Measurements from ENCODE around the gene GRWD1.

GRWD1 gene

DNA sequence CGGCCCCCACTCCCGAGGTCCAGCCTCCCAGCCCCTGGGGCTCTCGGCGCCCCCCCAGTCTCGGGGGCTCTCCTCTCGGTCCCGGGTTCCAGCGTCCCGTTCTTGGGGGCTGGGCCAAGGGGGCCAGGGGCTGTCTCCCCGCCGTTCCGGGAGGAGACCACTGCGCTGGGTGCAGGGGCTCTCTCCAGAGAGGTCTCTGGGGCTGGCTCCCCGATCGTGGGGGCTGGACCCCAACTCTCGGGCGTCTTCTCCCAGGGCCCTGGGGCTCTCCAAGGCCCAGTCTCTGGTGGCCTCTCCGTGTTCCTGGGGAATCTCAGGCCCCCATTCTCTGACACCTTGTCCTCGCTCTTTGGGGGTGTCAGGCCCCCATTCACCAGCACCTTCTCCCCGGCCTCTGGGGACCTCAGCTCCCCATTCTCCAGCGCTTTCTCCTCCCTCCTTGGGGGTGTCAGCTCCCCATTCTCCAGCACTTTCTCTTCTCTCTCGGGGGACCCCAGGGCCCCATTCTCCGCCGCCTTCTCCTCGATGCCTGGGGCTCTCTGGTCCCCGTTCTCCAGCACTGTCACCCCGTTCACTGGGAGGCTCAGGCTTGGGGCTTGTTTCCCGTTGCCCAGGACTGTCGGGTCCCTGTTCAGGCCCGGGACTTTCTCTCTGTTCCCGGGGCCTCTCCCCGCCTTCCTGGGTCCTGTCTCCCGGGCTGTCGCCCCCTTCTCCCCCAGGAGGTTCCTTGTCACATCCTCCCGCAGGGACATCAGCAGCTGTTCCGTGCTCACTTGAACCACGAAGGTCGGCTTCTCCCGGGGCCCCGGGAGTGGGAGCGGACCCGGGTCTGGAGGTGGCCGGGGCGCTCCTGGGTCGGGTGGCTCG, 52.2 kb downstream of the GRWD1 start:
- no peak for DNase-seq (ENCODE audit: low spot score)

DNA sequence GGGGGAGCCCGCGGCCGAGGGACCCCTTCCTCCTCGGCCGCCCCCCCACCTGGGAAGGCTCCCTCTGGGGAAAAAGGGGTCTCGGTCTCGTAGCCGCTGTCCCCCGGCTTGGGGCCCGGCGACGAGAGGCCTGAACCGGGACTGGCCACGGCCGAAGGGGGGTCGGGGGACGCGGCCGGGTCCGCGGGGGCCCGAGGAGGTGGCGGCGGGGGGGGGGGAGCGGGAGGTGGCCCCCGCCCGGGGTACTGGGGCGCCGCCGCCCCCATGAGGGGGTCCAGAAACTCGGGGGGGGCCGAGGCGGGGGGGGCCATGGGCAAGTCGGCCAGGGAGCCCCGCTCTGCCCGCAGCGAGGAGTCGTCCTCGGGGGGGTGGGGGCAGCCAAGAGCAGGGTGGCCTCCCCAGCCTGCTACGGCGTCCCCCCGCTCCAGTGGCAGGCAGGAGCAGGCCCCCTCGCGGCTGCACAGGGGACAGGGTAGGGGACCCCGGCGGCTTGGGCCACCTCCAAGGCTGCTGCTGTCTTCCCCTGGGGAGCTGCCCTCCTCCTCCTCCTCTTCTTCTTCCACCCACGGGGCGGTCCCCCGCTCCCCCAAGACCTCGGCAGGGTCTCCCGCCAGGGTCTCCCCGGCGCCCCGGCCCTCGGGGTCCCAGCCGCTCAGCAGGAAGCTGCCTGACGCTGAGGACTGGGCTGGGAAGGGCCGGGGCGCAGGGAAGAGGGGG, 53.0 kb downstream of the GRWD1 start:
- no peak for DNase-seq (ENCODE audit: low spot score)

DNA sequence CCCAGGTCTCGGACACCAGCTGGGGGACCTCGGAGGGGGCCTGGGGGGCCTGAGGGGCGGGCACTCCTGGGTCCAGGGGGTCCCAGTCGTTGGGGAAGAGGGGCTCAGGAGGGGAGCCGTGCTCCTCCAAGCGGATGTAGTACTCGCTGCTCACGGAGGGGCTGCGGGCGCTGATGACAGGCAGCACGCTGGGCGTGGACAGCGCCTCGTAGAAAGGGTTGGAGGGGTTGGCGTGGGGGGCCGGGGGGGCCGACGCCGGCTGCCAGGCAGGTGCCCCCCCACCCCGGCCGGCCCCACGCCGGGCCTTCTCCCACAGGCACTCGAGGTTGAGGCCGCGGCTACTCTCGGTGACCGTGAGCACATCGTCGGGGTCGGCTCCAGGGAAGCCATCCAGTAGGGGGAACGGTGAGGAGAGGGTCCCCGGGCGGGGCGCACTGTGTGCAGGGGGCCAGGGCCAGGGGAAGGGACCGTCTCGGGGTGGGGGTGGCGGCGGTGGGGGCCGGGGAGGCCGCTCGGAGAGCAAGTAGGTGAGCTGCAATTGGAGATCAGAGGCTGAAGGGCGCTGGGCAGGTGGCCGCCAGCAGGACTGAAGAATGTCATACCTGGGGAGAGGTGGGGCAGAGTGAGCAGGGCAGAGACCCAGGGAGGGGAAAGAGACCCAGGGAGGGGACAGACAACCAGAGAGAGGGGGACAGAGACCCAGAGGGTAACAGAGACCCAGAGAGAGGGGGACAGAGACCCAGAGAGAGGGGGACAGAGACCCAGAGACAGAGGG, 53.7 kb downstream of the GRWD1 start:
- DNase-seq (ENCODE audit: low spot score), result no peak

DNA sequence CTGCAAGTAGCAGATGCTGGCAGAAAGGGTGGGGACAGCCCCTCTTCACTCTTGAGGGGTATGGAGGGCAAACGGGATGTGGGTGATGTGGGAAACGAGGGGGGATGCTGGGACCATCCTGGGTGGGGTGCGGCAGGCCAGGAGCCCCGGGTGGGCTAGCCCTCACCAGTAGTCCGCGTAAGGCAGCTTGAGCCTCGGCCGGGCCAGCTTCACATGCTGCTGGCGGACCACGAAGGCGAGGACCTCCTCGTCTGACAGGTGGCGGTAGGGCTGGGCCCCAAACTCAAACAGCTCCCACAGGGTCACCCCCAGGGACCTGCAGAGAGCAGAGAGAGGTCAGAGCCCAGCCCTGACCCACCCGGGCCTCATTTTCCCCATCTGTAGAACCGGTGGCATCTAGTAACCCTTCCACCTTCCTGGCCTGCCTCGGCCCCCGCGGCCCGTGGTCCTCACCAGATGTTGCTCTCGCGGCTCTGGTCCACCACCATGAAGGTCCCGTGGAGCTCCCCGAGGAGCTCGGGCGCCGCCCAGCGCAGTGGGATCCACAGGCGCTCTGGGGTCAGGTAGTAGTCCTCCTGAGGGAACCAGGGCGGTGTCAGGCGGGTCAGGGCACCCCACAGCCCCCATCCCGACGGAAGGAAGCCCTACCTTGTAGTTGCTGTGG, 55.2 kb downstream of the GRWD1 start:
- DNase-seq (ENCODE audit: low spot score), result no peak

DNA sequence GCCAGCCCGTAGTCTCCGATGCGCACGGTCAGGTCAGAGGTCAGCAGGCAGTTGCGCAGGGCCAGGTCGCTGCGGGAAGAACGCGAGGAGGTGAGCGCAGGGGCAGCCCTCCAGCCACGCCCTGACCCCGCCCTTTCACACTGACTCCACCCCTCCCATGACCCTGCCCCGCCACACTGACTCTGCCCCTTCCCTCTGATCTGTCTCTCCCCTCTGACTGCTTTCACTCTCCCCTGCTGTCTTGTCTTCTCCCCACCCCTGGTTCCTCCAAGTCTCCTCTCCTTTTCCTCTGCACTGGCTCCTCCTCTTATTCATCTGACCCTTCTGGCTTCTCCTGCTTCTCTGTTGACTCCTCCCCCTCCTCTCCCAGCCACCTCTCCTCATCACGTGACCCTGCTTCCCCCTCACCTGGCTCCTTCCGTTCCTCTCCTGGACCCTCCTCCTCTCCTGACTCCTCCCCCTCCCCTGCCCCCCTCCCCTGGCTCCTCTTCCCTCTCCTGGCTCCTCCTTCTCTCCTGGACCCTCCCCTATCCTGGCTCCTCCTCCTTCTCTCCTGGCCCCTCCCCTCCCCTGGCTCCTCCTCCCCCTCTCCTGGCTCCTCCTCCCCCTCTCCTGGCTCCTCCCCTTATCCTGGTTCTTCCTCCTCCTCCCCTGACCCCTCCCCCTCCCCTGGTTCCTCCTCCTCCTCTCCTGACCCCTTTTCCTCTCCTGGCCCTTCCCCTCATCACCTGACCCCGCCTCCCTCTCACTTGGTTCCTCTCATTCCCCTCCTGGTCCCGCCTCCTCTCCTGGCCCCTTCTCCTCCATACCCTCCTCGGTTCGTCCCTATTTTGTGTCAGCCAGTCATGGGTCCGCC, 55.9 kb downstream of the GRWD1 start:
- DNase-seq (ENCODE audit: low spot score), result peak; percentile 95

DNA sequence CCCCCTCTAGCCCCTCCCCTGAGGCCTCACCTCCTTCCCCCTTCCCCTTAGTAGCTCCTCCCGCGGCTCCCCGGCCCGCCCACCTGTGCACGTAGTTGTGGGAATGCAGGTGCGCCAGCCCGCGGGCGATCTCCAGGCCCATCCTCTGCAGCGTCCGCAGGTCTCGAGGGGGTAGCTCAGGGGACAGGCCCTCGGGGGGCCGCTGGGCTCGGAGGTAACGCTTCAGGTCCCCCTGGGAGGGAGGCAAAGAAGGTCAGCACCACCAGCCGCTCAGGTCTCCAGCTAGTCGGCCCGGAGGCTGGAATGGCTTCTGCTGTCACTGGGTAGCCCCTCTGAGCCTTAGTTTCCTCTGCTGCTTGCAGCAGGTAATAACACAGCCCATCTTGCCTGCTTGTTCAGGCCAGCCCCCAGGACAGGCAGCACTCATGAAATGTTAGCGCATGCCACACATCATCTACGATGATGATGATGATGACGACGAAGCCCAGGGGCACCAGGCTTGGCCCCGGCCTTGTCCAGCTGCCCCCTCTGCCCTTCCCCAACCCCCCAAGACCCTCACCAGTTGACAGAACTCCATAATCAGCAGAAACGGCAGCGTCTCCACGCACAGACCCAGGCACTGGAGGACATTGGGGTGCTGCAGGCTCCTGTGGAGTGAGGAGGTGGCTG, 56.7 kb downstream of the GRWD1 start:
- DNase-seq (ENCODE audit: low spot score), result peak; percentile 86

DNA sequence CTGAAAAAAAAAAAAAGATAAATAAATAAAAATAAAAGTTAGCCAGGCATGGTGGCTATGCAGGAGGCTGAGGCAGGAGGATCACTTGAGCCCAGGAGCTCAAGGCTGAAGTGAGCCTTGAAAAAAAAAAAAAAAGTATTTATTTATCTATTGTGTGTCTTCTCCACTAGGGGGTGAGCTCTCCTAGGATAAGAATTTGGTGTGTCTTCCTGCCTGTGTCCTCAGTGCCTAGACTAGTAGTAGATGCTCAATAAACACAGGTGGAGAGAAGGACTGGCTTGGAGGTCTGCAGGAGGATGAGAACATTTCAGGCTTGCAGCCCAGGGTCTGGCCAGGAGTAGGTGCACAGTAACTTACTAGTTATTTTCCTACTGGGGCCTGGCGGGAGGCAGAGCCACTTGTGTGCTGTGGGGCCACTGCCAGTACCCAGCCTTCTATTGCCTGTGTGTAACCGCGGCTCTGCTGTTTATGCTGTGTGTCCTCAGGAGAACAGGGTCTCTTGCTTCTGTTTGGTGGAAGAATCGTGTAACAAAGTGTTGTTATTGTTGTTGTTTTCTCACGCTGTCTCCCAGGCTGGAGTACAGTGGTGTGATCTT, 60.5 kb downstream of the GRWD1 start:
- DNase-seq (ENCODE audit: low spot score), result no peak
